ENCODE measurements around the gene SEMA3F.

SEMA3F gene

GRCh38 chr3:50121072-50122032 lies 33.8 kb upstream of the SEMA3F start:
- peak overlapping the region; percentile 17; the same call in 1 of the 2 replicates for H3K27ac ChIP-seq
- TF ChIP-seq ZFX (IDR thresholded peaks at IDR 0.05; ENCODE audit: borderline replicate concordance) (no peak), CTCF (IDR thresholded peaks at IDR 0.05) (peak; percentile 83)

- no peak for TF ChIP-seq ZFX (IDR thresholded peaks at IDR 0.05; ENCODE audit: borderline replicate concordance)
- no peak for TF ChIP-seq CTCF (IDR thresholded peaks at IDR 0.05)
- no peak overlapping the region for H3K27ac ChIP-seq
Measured at GRCh38 chr3:50122071-50122470, 33.1 kb upstream of the SEMA3F start.

- no peak overlapping the region for H3K27ac ChIP-seq
- TF ChIP-seq CTCF (IDR thresholded peaks at IDR 0.05) (no peak), ZFX (IDR thresholded peaks at IDR 0.05; ENCODE audit: borderline replicate concordance) (no peak)
Measured at GRCh38 chr3:50122661-50123391, 32.3 kb upstream of the SEMA3F start.

GRCh38 chr3:50123394-50124051 lies 31.6 kb upstream of the SEMA3F start:
- no peak overlapping the region for H3K27ac ChIP-seq
- TF ChIP-seq CTCF (IDR thresholded peaks at IDR 0.05) (no peak), ZFX (IDR thresholded peaks at IDR 0.05; ENCODE audit: borderline replicate concordance) (no peak)

GRCh38 chr3:50124052-50124799 lies 30.9 kb upstream of the SEMA3F start:
- no peak overlapping the region for H3K27ac ChIP-seq
- TF ChIP-seq ZFX (IDR thresholded peaks at IDR 0.05; ENCODE audit: borderline replicate concordance) (no peak), CTCF (IDR thresholded peaks at IDR 0.05) (no peak)

- no peak overlapping the region for H3K27ac ChIP-seq
- TF ChIP-seq CTCF (IDR thresholded peaks at IDR 0.05) (no peak), ZFX (IDR thresholded peaks at IDR 0.05; ENCODE audit: borderline replicate concordance) (no peak)
Measured at GRCh38 chr3:50124800-50125178, 30.3 kb upstream of the SEMA3F start.
